ENCODE measurements around the gene UGT1A10.

Gene UGT1A10

DNA sequence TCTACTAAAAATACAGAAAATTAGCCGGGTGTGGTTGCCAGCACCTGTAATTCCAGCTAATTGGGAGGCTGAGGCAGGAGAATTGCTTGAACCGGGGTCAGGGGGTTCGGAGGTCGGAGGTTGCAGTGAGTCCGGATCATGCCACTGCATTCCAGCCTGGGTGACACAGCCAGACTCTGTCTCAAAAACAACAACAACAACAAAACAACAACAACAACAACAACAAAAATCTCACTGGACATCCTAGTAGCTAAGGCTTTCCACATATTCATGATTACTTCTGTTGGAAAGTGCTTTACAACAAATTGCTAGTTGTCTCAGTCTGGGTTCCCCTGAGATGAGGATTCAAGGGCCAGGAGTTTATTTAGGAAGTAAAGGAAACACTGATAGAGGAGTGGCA is 137.6 kb downstream of the UGT1A10 start:
- DNase-seq (ENCODE audit: low read depth): no peak

DNA sequence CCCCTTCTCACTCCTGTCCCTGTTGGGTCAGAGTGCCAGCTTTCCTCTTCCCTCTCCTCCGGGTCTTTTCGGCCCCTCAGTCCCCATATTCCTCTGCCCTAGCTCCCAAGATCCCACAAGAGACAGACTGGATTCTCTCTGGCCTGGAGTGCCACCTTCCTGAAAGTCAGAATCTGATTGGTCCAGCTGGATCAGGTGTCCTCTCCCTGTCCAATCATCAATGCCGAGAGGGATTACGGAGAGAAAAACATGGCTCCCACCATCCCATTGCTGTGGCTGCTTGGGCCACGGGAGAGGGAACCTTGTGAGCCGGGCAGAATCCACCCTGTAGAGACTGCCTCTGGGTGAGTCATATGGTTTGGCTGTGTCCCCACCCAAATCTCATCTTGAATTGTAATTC is 139.2 kb downstream of the UGT1A10 start:
- no peak for DNase-seq (ENCODE audit: low read depth)

DNA sequence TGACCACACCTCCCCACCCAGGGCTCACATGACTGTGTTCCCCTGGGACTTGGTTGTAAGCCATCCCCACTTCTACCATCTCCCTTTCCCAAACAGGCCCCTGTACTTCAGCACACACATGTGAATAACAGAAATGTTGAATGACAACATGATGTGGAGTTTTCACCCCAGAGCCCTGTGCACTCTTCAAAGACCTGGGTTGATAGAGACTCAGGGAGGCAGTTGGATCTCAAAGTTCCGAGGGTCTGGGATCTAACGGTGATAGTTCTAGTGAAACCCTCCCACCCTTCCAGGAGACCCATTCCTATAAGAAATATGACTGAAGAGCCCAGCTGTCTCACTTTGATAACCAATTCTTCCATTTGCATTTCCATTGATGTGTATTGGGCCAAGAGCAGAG is 141.8 kb downstream of the UGT1A10 start, which contains the start of gene MROH2A:
Gene MROH2A (plus strand): TSS at position 301 of the 400 bp plus-strand sequence. CDS start 1,029 bp downstream, outside the sequence.
- no peak for DNase-seq (ENCODE audit: low read depth)

- DNase-seq (ENCODE audit: low read depth): no peak
Measured at GRCh38 chr2:233779722-233780121, 143.5 kb downstream of the UGT1A10 start.

GRCh38 chr2:233780771-233781170 is 144.5 kb downstream of the UGT1A10 start:
- no peak for DNase-seq (ENCODE audit: low read depth)

- no peak for DNase-seq (ENCODE audit: low read depth)
Measured at GRCh38 chr2:233789554-233789953, 153.3 kb downstream of the UGT1A10 start.

GRCh38 chr2:233791151-233791882 is 155.1 kb downstream of the UGT1A10 start:
- DNase-seq (ENCODE audit: low read depth): no peak

DNA sequence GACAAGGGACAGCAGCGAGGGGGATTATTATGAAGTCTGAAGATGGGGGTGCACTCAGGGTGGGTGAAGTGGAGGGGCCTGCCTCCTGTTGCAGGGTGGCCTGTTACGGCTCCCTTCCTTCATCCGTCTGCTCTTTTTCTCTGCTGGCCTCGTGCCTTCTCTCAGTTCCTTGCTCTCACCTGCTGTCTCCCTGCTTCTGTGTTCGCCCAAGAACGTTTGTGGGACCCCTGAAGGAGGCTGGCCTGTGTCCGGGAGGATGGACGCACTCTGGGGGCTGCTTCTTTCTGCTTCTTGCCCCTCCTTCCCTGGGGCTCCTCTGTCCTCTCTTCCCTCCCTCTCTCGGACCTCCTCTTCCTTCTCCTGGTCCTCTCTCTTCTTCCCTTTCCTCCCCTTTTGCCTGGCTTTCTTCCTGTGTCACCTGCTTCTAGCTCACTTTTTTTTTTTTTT is 155.7 kb downstream of the UGT1A10 start:
- no peak for DNase-seq (ENCODE audit: low read depth)

DNA sequence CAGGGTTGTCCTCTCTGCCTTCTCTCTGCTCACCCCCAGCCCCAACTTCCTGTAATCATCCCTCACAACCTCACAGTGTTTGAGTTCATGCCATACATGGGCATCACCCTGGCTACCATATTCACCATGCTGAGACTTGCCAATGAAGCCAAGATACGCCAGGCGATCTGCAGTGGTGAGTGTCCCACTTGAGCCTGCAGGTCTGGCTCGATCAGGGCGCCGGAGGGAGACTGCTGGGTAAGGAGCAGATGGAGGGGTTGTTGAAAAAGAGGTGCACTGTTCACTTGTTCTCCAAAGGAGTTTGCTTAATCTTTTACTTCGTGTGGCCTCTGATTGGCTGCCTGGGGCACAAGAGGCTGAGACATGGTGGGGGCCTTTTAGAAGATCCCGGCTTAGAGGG is 156.5 kb downstream of the UGT1A10 start:
- no peak for DNase-seq (ENCODE audit: low read depth)

DNA sequence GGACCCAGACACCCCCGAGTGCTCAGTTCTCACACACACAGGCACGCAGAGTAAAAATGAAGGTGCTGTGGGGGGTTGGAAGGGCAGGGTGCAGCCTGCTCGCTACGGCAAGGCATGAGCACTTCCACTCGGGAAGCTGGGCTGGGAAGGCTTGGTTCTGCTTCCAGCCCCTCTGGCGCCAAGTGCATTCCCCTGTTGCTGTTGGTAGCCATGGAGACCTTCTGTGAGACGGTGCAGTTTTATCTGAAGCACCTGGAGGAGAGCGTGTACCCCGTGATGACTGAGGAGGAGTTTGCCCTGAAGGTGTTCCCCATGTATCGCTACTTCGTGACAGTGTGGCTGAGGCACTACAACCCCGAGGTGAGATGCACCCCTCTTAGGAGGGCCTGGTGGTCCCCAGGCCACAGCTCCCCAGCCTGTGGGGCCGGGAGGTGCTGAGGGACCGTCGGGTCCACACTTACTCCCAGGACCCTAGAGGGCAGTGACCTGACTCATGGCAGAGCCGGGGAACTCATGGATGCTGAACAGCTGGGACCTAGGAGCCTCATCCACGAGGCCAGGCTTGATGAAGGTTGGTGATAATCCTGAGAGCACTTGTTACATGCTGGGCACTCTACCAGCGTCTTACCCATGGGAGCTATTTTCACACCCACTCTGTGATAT is 157.3 kb downstream of the UGT1A10 start:
- no peak for DNase-seq (ENCODE audit: low read depth)

GRCh38 chr2:233794128-233794658 is 157.9 kb downstream of the UGT1A10 start:
- DNase-seq (ENCODE audit: low read depth): no peak

GRCh38 chr2:233795735-233796171 is 159.5 kb downstream of the UGT1A10 start:
- no peak for DNase-seq (ENCODE audit: low read depth)

DNA sequence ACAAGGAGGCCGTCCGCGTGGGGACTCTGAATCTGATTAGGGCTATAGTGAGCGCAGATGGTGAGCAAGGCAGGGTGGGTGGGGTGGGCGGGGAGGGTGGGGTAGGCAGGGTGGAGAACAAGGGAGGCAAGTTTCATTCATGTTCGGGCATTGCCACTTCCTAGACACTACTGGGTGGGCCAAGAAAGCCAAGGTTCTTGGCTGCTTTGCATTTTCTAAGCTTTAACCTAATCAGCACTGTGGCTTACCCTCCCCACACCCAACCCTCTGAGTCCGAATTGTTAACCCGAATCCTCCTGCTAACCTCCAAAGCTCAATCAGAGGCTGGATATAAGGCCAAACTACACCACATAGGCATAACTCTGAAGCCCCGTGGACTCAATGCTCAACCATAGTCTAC is 160.0 kb downstream of the UGT1A10 start:
- DNase-seq (ENCODE audit: low read depth): no peak

DNA sequence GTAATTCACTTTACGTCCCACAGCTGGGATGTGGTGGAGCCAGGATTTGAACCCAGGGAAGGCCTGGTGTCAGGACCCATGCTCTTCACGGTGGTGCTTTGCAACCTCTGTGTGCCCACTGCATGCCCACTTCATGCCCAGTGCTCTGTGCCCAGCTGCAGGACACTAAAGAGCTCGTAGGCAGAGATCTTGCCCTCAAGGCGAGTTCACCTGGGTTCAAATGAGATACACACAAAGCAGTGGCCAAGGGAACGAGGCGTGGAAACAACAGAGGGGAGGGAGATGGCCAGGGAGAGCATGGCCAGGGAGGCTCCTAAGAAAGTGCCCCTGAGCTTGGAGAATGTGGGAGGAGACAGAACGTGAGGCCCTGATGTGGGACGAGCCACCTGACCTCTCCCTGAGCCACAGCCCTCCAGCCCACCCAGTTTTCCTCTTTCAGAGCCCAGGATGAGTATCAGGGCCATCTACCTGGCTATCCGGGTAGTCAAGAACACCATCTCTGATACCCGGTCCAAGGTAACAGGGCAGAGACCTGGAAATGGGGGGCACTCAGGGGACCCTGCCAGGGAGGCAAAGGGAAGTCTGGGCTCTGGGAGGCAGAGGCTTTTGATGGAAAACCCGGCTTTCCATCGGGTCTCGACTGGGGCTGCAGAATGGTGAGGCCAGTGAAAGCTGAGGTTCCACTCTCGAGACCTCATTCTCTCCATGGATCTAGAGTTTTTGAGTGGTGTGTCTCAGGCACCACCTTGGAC is 162.3 kb downstream of the UGT1A10 start:
- no peak for DNase-seq (ENCODE audit: low read depth)

GRCh38 chr2:233799087-233799665 is 162.9 kb downstream of the UGT1A10 start:
- no peak for DNase-seq (ENCODE audit: low read depth)

- no peak for DNase-seq (ENCODE audit: low read depth)
Measured at GRCh38 chr2:233799716-233800115, 163.5 kb downstream of the UGT1A10 start.

DNA sequence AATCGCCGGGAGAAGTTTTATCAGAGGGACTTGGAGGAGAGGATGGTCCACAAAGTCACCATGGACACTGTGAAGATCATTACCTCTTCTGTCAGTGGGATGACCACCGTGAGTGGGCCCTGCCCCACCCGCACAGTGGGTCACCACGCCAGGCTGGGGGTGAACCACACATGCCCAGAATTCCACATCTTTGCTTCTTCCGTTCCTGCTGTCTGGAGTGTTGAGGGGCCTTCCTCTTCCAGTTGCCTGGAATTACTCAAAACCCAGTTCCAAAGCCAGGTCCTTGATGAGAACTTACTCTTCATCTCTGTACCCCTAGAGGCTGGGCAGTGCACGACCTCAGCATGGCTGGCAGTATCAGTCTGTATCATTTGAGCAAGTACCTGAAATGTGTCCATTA is 164.0 kb downstream of the UGT1A10 start:
- DNase-seq (ENCODE audit: low read depth): no peak

- DNase-seq (ENCODE audit: low read depth): no peak
Measured at GRCh38 chr2:233801357-233802131, 165.3 kb downstream of the UGT1A10 start.

- DNase-seq (ENCODE audit: low read depth): no peak
Measured at GRCh38 chr2:233802132-233802815, 166.0 kb downstream of the UGT1A10 start.

GRCh38 chr2:233803292-233803911 is 167.2 kb downstream of the UGT1A10 start:
- DNase-seq (ENCODE audit: low read depth): no peak
